Left ventricle myocardium inferior (tissue), 1 donor: ENCODE data around the gene OR5A1. TPM values are rescaled to one million over a fixed set of nuclear protein-coding genes. Genes with fewer than 3 reads are reported as not detected.

Source experiments
- DNase-seq: peaks from one replicate; pipeline ENCODE4 v3.0.0-alpha.2; 2020
- H3K27ac ChIP-seq: fragments of 200-600 bp; replicated peaks from 2 replicates; pipeline ENCODE4 v1.8.0; 2021
- H3K27me3 ChIP-seq: fragments of 200-600 bp; 2 replicates; pipeline ENCODE4 v1.8.0; 2021; ENCODE audit warnings: low read depth
- H3K36me3 ChIP-seq: fragments of 200-600 bp; 2 replicates; pipeline ENCODE4 v1.8.0; 2021
- H3K4me1 ChIP-seq: fragments of 200-600 bp; 2 replicates; pipeline ENCODE4 v1.8.0; 2021
- H3K4me3 ChIP-seq: fragments of 200-600 bp; 2 replicates; pipeline ENCODE4 v1.8.0; 2021; ENCODE audit warnings: mild to moderate bottlenecking, moderate library complexity
- H3K9me3 ChIP-seq: fragments of 200-600 bp; replicated peaks from 2 replicates; pipeline ENCODE4 v1.8.0; 2021
- CTCF ChIP-seq: fragments of 200-600 bp; IDR thresholded peaks from 2 replicates; pipeline ENCODE4 v1.8.0; 2021; ENCODE audit warnings: antibody characterized with exemption, mild to moderate bottlenecking, borderline replicate concordance
- intact Hi-C: fragments of 100-400 bp; cut with micrococcal nuclease; formaldehyde crosslinking; loops from one replicate; pipeline ENCODE4 v1.11.0; 2022
- total RNA-seq: library from RNA; stranded (reverse); fragmentation: NEBNext Ultra II Directional; extraction: Animal tissue kit (Norgen Biotek cat#: 25700); gene quantifications from one replicate; pipeline ENCODE4 v1.2.1, GENCODE V29; 2021
- donor health status: DM: no; HTN: yes; CAD: no; lungs with severe emphysema.

Gene OR5A1
- total RNA-seq, 1 donor from 2014 or later = not detected

- no peak for TF ChIP-seq CTCF
- DNase-seq = no peak
- no peaks in the 10 kb centered on the region for H3K4me1 ChIP-seq
Measured at GRCh38 chr11:59413646-59414045, 22.6 kb upstream of the OR5A1 start.

GRCh38 chr11:59415111-59415510 is 21.2 kb upstream of the OR5A1 start:
- H3K36me3 ChIP-seq = no peaks in the 10 kb centered on the region
- no peak overlapping the region for H3K27ac ChIP-seq
- peaks cover 8% of the 10 kb centered on the region for H3K9me3 ChIP-seq
- peaks cover 9% of the 10 kb centered on the region for H3K27me3 ChIP-seq
- H3K4me3 ChIP-seq = no peak overlapping the region
- intact Hi-C loops = no loop called here
- H3K4me1 ChIP-seq = no peaks in the 10 kb centered on the region
- DNase-seq = no peak
- TF ChIP-seq CTCF = no peak

More at GRCh38 chr11:59413646-59414045, 22.6 kb upstream of the OR5A1 start:
- Histone ChIP-seq H3K27ac (no peak overlapping the region), H3K27me3 (peaks cover 9% of the 10 kb centered on the region), H3K4me3 (no peak overlapping the region), H3K36me3 (no peaks in the 10 kb centered on the region), H3K9me3 (peaks cover 16% of the 10 kb centered on the region)
- intact Hi-C loops = no loop called here

DNA sequence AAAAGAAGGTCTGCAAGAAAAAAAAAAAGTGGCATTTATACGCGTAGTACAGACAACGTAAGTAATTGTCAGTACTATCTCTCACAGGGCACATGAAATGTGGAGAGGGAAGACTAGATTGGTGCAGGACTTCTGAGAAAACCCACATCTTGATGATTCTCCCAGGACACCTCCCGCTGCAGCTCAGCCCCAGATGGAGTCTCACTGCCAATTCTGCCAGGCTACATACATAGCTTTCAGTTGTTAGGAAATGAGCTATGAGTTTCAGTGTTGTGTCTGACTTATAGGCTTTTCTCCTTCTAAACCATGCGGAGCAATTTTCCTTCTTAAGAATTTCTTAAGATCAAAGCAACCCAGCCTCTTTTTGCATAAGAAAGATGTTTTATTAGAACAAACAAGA is 19.7 kb upstream of the OR5A1 start:
- no peak for DNase-seq
- intact Hi-C loops = no loop called here
- Histone ChIP-seq H3K4me1 (no peaks in the 10 kb centered on the region), H3K36me3 (no peaks in the 10 kb centered on the region), H3K27ac (no peak overlapping the region), H3K27me3 (peaks cover 9% of the 10 kb centered on the region), H3K4me3 (no peak overlapping the region), H3K9me3 (peaks cover 5% of the 10 kb centered on the region)
- TF ChIP-seq CTCF = no peak

DNA sequence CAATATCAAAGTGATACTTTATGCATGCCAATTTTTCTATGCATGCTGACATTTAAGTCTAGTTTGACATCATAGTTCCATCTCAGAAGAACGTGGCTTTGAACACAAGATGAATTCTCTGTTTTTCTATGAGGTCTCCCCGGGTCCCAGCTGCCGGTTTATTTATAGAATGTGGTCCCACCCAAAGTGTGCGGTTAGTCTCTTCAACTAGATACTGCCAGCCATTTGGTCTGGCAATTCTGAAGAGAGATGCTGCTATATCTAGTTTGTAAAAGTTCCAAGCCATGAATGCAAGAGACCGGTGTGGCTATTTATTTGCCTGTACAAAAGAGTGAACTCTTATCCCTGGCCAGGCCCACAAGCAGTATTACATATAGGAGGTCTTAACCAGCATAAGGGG is 19.2 kb upstream of the OR5A1 start:
- no peak for TF ChIP-seq CTCF
- Histone ChIP-seq H3K4me1 (no peaks in the 10 kb centered on the region), H3K36me3 (no peaks in the 10 kb centered on the region), H3K9me3 (peaks cover 5% of the 10 kb centered on the region), H3K4me3 (no peak overlapping the region), H3K27me3 (peaks cover 9% of the 10 kb centered on the region), H3K27ac (no peak overlapping the region)
- DNase-seq = no peak
- intact Hi-C loops = no loop called here

- intact Hi-C loops = no loop called here
- no peaks in the 10 kb centered on the region for H3K4me1 ChIP-seq
- H3K27me3 ChIP-seq = peaks cover 6% of the 10 kb centered on the region
- H3K4me3 ChIP-seq = no peak overlapping the region
- TF ChIP-seq CTCF = no peak
- no peaks in the 10 kb centered on the region for H3K9me3 ChIP-seq
- no peak overlapping the region for H3K27ac ChIP-seq
- H3K36me3 ChIP-seq = no peaks in the 10 kb centered on the region
- no peak for DNase-seq
Measured at GRCh38 chr11:59418156-59418555, 18.1 kb upstream of the OR5A1 start.

GRCh38 chr11:59423835-59424234 is 12.4 kb upstream of the OR5A1 start:
- no peak for TF ChIP-seq CTCF
- DNase-seq = no peak
- Histone ChIP-seq H3K27ac (no peak overlapping the region), H3K9me3 (no peaks in the 10 kb centered on the region), H3K4me1 (no peaks in the 10 kb centered on the region), H3K4me3 (no peak overlapping the region), H3K27me3 (no peaks in the 10 kb centered on the region), H3K36me3 (no peaks in the 10 kb centered on the region)
- intact Hi-C loops = loop anchor here (10.0 kb wide), 1 partner anchor 249 kb away; the partner anchor contains the start of gene DTX4
